CD4-positive, CD25-positive, alpha-beta regulatory T cell (primary cell): ENCODE results near the gene PGM1. TPM values are rescaled to one million over a fixed set of nuclear protein-coding genes. Genes with fewer than 3 reads are reported as not detected.
A peak's percentile ranks its signal among the peaks of the same experiment; 100 is the strongest.

ENCODE experiments used
- ATAC-seq, 2 donors: fragments of 150-1000 bp; cut with Tn5 transposase; one replicate each; pipeline ENCODE4 v1.10.0; 2021; ENCODE audit warnings: low read depth in 2 of 2, moderate number of reproducible peaks in 2 of 2, moderate library complexity in 1 of 2
- DNase-seq, 3 donors: peaks; one replicate each; pipeline versions ENCODE4 v3.0.0 to v3.0.0-alpha.2; 2012 to 2022; ENCODE audit warnings: mixed read lengths in 1 of 3
- H3K27ac ChIP-seq: one replicate; pipeline ENCODE4 v1.7.0; 2013; ENCODE audit warnings: mild to moderate bottlenecking, low read length; ENCODE audit not compliant: insufficient read depth, poor library complexity, severe bottlenecking
- H3K27me3 ChIP-seq: one replicate; pipeline ENCODE4 v1.7.0; 2013; ENCODE audit warnings: low read length; ENCODE audit not compliant: control insufficient read depth, insufficient read depth
- H3K36me3 ChIP-seq: one replicate; pipeline ENCODE4 v1.7.0; 2013; ENCODE audit warnings: mild to moderate bottlenecking, low read length, moderate library complexity; ENCODE audit not compliant: control insufficient read depth, insufficient read depth
- H3K4me1 ChIP-seq: 2 replicates; pipeline ENCODE4 v1.7.0; 2013; ENCODE audit warnings: mild to moderate bottlenecking, low read length; ENCODE audit not compliant: insufficient read depth, control insufficient read depth, poor library complexity, severe bottlenecking
- H3K4me3 ChIP-seq: one replicate; pipeline ENCODE4 v1.7.0; 2013; ENCODE audit warnings: low read depth, mild to moderate bottlenecking, low read length, moderate library complexity
- H3K9me3 ChIP-seq, 2 experiments: 1 replicate in 1 of 2; 2 replicates in 1 of 2; pipeline ENCODE4 v1.7.0; 2013; ENCODE audit warnings: low read length in 2 of 2, mild to moderate bottlenecking in 1 of 2, moderate library complexity in 1 of 2; ENCODE audit not compliant: control insufficient read depth in 2 of 2
- H3K27ac Mint-ChIP-seq, 3 donors: one replicate each; pipeline ENCODE4 v1.8.0; 2020 to 2022; ENCODE audit warnings: mild to moderate bottlenecking in 3 of 3, mixed read lengths in 3 of 3, moderate library complexity in 2 of 3
- H3K27me3 Mint-ChIP-seq: one replicate; pipeline ENCODE4 v1.8.0; 2022; ENCODE audit warnings: mild to moderate bottlenecking, mixed read lengths
- H3K36me3 Mint-ChIP-seq: one replicate; pipeline ENCODE4 v1.8.0; 2020; ENCODE audit warnings: mixed read lengths
- H3K4me1 Mint-ChIP-seq, 4 donors: one replicate each; pipeline ENCODE4 v1.8.0; 2020 to 2022; ENCODE audit warnings: mixed read lengths in 4 of 4, mild to moderate bottlenecking in 1 of 4
- H3K4me3 Mint-ChIP-seq, 4 donors: one replicate each; pipeline ENCODE4 v1.8.0; 2020 to 2022; ENCODE audit warnings: mild to moderate bottlenecking in 4 of 4, mixed read lengths in 4 of 4, moderate library complexity in 3 of 4
- H3K9me3 Mint-ChIP-seq, 7 donors: one replicate each; pipeline ENCODE4 v1.8.0; 2020 to 2022; ENCODE audit warnings: mixed read lengths in 7 of 7, mild to moderate bottlenecking in 3 of 7, moderate library complexity in 2 of 7
- polyA plus RNA-seq, 4 donors: library from polyadenylated mRNA; unstranded; fragments of 300-500 nt; fragmentation: Illumina TruSeq; gene quantifications; one replicate each; pipeline ENCODE4 v1.2.3, GENCODE V29; 2021
- total RNA-seq: library from RNA; stranded (reverse); gene quantifications from one replicate; pipeline ENCODE4 v1.2.3, GENCODE V29; 2022

The PGM1 gene
- total and polyA plus RNA-seq, 5 donors from 2014 or later, result 12.6 to 35.4 (median 26.4) TPM

DNA sequence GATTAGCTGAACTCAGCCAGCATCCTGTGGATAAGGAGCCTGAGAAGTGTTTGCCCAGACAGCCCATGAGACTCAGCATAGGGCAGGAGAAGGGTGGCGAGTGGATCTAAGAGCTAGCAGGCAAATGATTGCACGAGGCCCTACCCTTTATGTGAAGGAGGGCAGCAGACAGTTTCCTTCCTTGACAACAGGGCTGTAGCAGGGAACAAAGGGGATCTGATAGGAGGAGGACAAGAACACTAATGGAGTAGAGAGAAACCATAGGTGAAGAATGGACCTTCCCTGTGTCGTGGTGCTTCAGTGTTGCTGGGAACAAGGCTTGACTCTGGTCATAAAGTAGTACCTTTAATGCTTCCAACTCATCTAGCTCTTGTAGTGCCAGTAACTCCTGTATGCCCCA is 84.3 kb downstream of the PGM1 start:
- Mint-ChIP-seq H3K4me1 (no peaks in the 10 kb centered on the region), H3K4me3 (no peak overlapping the region), H3K9me3 (peaks cover 0 to 11% (median 2%) of the 10 kb centered on the region in 7 donors), H3K27me3 (peaks cover 7% of the 10 kb centered on the region), H3K36me3 (peaks cover 4% of the 10 kb centered on the region), H3K27ac (no peak overlapping the region)
- Histone ChIP-seq H3K36me3 (no peaks in the 10 kb centered on the region), H3K4me1 (no peaks in the 10 kb centered on the region), H3K27ac (no peak overlapping the region), H3K9me3 (no peaks in the 10 kb centered on the region), H3K4me3 (no peak overlapping the region), H3K27me3 (no peaks in the 10 kb centered on the region)
- no peak for ATAC-seq
- DNase-seq, result no peak

DNA sequence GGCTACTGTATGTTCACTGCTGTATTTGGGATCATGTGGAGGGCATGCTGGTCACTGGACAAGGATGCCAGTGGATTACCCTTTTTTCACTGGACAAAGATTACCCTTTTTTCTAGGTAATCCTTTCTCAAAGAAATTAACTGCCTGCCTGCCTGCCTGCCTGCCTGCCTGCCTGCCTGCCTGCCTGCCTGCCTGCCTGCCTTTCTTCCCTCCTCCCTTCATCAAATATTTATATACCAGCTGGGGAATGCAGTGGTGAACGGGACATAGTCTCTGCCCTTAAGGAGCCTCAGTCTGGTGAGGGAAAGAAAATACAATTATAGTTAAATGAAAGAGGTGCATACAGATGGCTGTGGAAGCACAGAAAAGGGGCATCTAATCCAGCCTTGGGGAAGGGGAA is 85.0 kb downstream of the PGM1 start:
- no peak overlapping the region for H3K27ac Mint-ChIP-seq
- H3K4me3 Mint-ChIP-seq, result no peak overlapping the region
- Histone ChIP-seq H3K9me3 (no peaks in the 10 kb centered on the region), H3K4me3 (no peak overlapping the region), H3K36me3 (no peaks in the 10 kb centered on the region), H3K27me3 (no peaks in the 10 kb centered on the region), H3K27ac (no peak overlapping the region), H3K4me1 (no peaks in the 10 kb centered on the region)
- DNase-seq (no peak), ATAC-seq (no peak)
- H3K27me3 Mint-ChIP-seq, result peaks cover 7% of the 10 kb centered on the region
- H3K9me3 Mint-ChIP-seq, result peaks cover 0 to 11% (median 3%) of the 10 kb centered on the region in 7 donors
- H3K36me3 Mint-ChIP-seq, result peaks cover 4% of the 10 kb centered on the region
- H3K4me1 Mint-ChIP-seq, result no peaks in the 10 kb centered on the region

DNA sequence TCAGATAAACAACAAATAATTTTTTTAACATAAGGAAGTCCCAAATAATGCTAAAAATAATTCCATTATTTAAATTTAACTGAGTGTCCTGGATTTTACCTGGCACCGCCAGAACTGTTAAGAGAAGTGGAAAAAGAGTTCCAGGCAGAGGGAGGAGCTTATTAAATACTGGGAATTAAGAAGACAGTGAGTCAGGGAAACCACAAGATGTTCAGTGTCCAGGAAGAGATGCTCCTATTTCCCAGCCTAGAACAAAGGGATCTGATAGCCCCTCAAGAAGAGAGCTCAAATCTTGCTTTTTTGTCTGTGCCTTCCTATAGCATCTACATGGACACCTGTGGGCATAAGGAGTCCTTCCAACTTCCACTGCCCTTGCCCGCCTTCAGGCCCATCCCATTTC is 85.9 kb downstream of the PGM1 start:
- DNase-seq (no peak), ATAC-seq (no peak)
- Mint-ChIP-seq H3K27me3 (peaks cover 7% of the 10 kb centered on the region), H3K4me1 (no peaks in the 10 kb centered on the region), H3K9me3 (peaks cover 0 to 11% (median 3%) of the 10 kb centered on the region in 7 donors), H3K4me3 (no peak overlapping the region), H3K36me3 (peaks cover 4% of the 10 kb centered on the region), H3K27ac (no peak overlapping the region)
- no peak overlapping the region for H3K4me3 ChIP-seq
- no peaks in the 10 kb centered on the region for H3K4me1 ChIP-seq
- no peak overlapping the region for H3K27ac ChIP-seq
- no peaks in the 10 kb centered on the region for H3K27me3 ChIP-seq
- H3K9me3 ChIP-seq, result no peaks in the 10 kb centered on the region
- no peaks in the 10 kb centered on the region for H3K36me3 ChIP-seq

DNA sequence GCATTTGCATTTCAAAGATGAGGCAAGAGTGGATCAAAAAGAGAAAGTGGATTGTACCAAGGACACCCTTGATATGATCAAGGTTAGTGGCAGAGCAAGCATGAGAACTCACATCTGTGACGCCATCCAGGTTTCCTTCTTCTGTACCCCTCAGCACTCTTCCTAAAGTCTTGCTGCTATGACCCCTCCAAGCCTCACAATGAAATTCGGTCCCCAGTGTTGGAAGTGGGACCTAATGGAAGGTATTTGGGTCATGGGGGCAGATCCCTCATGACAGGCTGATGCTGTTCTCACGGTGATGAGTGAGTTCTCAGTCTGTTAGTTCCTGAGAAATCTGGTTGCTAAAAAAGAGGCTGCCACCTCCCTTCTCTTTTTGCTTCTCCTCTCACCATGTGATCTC is 86.4 kb downstream of the PGM1 start:
- Mint-ChIP-seq H3K27me3 (peaks cover 7% of the 10 kb centered on the region), H3K4me1 (no peaks in the 10 kb centered on the region), H3K4me3 (no peak overlapping the region), H3K27ac (no peak overlapping the region), H3K9me3 (peaks cover 0 to 11% (median 3%) of the 10 kb centered on the region in 7 donors), H3K36me3 (peaks cover 4% of the 10 kb centered on the region)
- Histone ChIP-seq H3K36me3 (no peaks in the 10 kb centered on the region), H3K27ac (no peak overlapping the region), H3K9me3 (no peaks in the 10 kb centered on the region), H3K4me1 (no peaks in the 10 kb centered on the region), H3K4me3 (no peak overlapping the region), H3K27me3 (no peaks in the 10 kb centered on the region)
- DNase-seq, result no peak
- ATAC-seq, result no peak

DNA sequence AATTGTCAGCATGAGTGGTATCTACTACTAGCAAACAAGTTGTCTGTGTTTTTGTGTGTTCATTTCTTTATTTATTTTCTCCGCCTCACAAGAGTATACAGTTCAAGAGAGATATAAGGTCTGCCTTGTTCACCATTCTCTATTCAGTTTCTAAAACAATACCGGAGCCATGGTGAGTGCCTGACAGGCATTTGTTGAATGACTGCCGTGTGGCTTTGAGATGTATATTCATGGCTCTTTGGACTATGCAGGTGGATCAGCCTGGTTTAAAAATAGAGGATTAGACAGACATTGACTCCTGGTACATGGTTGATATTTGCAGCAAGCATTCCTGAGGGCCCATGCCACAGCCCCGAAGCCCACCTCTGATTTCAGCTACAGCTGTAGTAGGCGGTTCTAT is 89.7 kb downstream of the PGM1 start:
- Histone ChIP-seq H3K9me3 (no peaks in the 10 kb centered on the region), H3K27me3 (no peaks in the 10 kb centered on the region), H3K4me3 (no peak overlapping the region), H3K36me3 (no peaks in the 10 kb centered on the region), H3K27ac (no peak overlapping the region), H3K4me1 (no peaks in the 10 kb centered on the region)
- no peak overlapping the region for H3K27ac Mint-ChIP-seq
- ATAC-seq (no peak), DNase-seq (no peak)
- H3K9me3 Mint-ChIP-seq, result peaks cover 0 to 11% (median 3%) of the 10 kb centered on the region in 7 donors
- no peaks in the 10 kb centered on the region for H3K27me3 Mint-ChIP-seq
- H3K36me3 Mint-ChIP-seq, result peaks cover 4% of the 10 kb centered on the region
- no peak overlapping the region for H3K4me3 Mint-ChIP-seq
- H3K4me1 Mint-ChIP-seq, result no peaks in the 10 kb centered on the region

DNA sequence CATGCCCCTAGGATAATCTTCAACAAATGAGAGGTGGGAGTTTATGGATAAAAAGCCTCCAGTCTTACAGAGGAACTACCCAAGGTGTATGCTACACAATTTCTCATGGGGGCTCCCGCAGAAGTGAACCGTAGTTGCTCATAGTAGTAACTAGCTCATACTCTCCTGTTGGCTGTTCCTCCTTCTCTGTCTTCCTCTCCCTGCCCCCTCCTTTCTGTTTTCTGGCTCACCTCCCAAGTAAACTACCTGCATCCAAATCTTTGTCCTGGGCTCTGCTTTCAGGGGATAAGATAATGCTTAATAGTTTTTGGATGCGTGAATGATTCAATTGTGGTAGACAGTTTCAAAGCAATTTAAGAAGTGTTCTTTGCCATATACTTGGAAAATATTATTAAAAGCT is 90.5 kb downstream of the PGM1 start:
- H3K27me3 ChIP-seq, result no peaks in the 10 kb centered on the region
- no peaks in the 10 kb centered on the region for H3K4me1 Mint-ChIP-seq

DNA sequence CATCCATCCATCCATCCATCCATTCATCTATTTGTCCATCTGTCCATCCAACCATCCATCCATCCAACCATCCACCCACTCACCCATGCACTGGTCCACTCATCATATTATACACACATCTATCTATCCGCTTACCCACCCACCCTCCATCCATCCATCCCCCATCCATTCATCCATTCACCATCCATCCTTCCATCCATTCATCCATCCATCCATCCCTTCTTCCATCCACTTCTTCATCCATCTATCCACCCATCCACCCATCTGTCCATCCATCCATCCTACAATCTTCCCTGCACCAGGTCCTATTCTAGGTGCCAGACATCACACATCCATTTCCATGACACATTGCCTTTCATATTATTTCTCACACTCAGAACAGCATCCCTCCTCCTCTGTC is 93.5 kb downstream of the PGM1 start:
- Mint-ChIP-seq H3K27ac (peak overlapping the region in 2 of 3 donors; percentile 27 to 61), H3K4me3 (no peak overlapping the region), H3K9me3 (peaks cover 0 to 2% (median 0%) of the 10 kb centered on the region in 7 donors), H3K36me3 (no peaks in the 10 kb centered on the region), H3K27me3 (no peaks in the 10 kb centered on the region), H3K4me1 (peaks cover 0 to 1% (median under 1%) of the 10 kb centered on the region in 4 donors)
- H3K36me3 ChIP-seq, result no peaks in the 10 kb centered on the region
- no peak for ATAC-seq
- H3K9me3 ChIP-seq, result no peaks in the 10 kb centered on the region
- H3K4me3 ChIP-seq, result no peak overlapping the region
- H3K27me3 ChIP-seq, result no peaks in the 10 kb centered on the region
- no peak for DNase-seq
- no peak overlapping the region for H3K27ac ChIP-seq
- H3K4me1 ChIP-seq, result no peaks in the 10 kb centered on the region

More for the DNA sequence above, 90.5 kb downstream of the PGM1 start:
- DNase-seq, result no peak
- H3K4me1 ChIP-seq, result no peaks in the 10 kb centered on the region
- no peaks in the 10 kb centered on the region for H3K9me3 ChIP-seq
- Mint-ChIP-seq H3K27ac (no peak overlapping the region), H3K36me3 (no peaks in the 10 kb centered on the region), H3K9me3 (peaks cover 0 to 9% (median 2%) of the 10 kb centered on the region in 7 donors), H3K27me3 (no peaks in the 10 kb centered on the region), H3K4me3 (no peak overlapping the region)
- no peak overlapping the region for H3K4me3 ChIP-seq
- H3K27ac ChIP-seq, result no peak overlapping the region
- no peaks in the 10 kb centered on the region for H3K36me3 ChIP-seq
- no peak for ATAC-seq

DNA sequence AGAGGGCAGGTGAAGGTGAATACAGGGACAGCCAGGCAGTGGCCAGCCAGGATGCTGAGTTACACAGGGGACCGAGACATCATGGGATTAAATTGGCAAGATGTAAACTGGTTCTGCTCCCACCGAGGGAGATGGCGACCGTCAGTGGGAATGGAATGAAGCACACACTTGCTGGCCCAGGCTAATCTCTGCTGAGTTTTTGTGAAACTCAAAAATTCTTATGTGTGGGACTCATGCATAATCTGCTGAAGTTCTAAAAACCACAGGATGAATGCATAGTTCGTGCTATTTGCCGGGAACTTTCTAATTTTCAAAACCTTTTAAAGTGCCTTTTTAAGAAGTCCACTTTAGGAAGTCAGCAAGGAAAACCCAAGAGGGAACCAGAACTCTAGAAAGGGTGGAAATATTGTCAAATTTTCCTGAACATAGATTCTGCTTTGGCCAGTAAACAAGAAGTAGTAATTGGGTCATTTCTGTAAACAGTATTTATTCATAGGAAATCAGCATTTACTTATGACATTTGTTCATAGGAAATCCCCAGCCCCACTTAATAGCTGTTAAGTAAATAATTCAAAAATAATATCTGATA is 95.2 kb downstream of the PGM1 start:
- Mint-ChIP-seq H3K36me3 (no peaks in the 10 kb centered on the region), H3K9me3 (no peaks in the 10 kb centered on the region), H3K27me3 (no peaks in the 10 kb centered on the region), H3K27ac (no peak overlapping the region), H3K4me1 (peaks cover 0 to 6% (median 3%) of the 10 kb centered on the region in 4 donors), H3K4me3 (no peak overlapping the region)
- DNase-seq, result no peak
- Histone ChIP-seq H3K4me1 (no peaks in the 10 kb centered on the region), H3K27ac (no peak overlapping the region), H3K27me3 (no peaks in the 10 kb centered on the region), H3K9me3 (no peaks in the 10 kb centered on the region), H3K36me3 (no peaks in the 10 kb centered on the region), H3K4me3 (no peak overlapping the region)
- ATAC-seq, result no peak
